K562 (cell line): Measurements from ENCODE around the gene MCCC1. TPM values are rescaled to one million over a fixed set of nuclear protein-coding genes. Genes with fewer than 3 reads are reported as not detected.

Experiments used
- ZNF197 ChIP-seq: fragments of 200-800 bp; sonication (Bioruptor generic); IDR thresholded peaks from 2 replicates; pipeline ENCODE4 v1.6.1; 2016; ENCODE audit warnings: low read depth, missing genetic modification characterization, missing compliant biosample characterization
- polyA plus RNA-seq, 8 experiments: library from polyadenylated mRNA; depleted of rRNA in 4 of 8; stranded (reverse) in 5 of 8; unstranded in 3 of 8; fragments of >200 nt; fragmentation: Nextera tagmentation in 2 of 8; fragmentation: Illumina TruSeq in 1 of 8; extraction: Ambion mirVana in 2 of 8; extraction: Trizol in 1 of 8; gene quantifications; 2 replicates each; pipeline versions ENCODE4 v1.2.1 to v1.2.3, GENCODE V29; 2011 to 2014; ENCODE audit warnings: inconsistent platforms in 1 of 8, missing spikeins in 1 of 8
- total RNA-seq, 7 experiments: library from RNA; depleted of rRNA in 6 of 7; stranded (reverse); fragments of >200 nt in 6 of 7; fragmentation: Illumina TruSeq in 2 of 7; extraction: Trizol in 2 of 7; gene quantifications; 2 replicates each; pipeline versions ENCODE4 v1.2.1 to v1.2.3, GENCODE V29; 2011 to 2021; ENCODE audit warnings: low replicate concordance in 1 of 7
- TF ChIP-seq, protein P1 (sequence below), 2 experiments: fragments of 450-650 bp in 1 of 2; sonication (generic) in 1 of 2; formaldehyde crosslinking in 1 of 2; IDR thresholded peaks; 2 replicates each; pipeline versions ENCODE4 v1.7.1 to v1.9.0; 2016 to 2022; ENCODE audit warnings: inconsistent platforms in 1 of 2, mild to moderate bottlenecking in 1 of 2, missing genetic modification reagents in 1 of 2

Gene MCCC1
- total and polyA plus RNA-seq, 9 of the 15 experiments (the other 6 are each of a cell fraction or from before 2014, with no cell fraction given), result 13.7 to 26.9 (median 23.0) TPM

DNA sequence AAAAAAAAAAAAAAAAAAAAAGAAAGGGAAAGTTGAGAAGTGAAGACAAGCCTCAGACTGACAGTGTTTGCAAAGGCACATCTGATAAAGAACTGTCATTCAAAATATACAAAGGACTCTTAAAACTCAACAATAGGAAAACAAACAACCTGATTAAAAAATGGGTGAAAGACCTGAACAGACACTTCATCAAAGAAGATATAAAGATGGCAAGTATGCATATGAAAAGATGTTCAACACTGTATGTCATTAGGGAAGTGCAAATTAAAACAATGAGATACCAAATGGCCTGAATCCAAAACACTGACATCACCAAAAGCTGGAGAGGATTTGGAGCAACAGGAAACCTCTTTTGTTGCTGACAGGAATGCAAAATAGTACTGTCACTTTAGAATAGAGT is 48.6 kb downstream of the MCCC1 start (continued):
- TF ChIP-seq, protein P1, sequence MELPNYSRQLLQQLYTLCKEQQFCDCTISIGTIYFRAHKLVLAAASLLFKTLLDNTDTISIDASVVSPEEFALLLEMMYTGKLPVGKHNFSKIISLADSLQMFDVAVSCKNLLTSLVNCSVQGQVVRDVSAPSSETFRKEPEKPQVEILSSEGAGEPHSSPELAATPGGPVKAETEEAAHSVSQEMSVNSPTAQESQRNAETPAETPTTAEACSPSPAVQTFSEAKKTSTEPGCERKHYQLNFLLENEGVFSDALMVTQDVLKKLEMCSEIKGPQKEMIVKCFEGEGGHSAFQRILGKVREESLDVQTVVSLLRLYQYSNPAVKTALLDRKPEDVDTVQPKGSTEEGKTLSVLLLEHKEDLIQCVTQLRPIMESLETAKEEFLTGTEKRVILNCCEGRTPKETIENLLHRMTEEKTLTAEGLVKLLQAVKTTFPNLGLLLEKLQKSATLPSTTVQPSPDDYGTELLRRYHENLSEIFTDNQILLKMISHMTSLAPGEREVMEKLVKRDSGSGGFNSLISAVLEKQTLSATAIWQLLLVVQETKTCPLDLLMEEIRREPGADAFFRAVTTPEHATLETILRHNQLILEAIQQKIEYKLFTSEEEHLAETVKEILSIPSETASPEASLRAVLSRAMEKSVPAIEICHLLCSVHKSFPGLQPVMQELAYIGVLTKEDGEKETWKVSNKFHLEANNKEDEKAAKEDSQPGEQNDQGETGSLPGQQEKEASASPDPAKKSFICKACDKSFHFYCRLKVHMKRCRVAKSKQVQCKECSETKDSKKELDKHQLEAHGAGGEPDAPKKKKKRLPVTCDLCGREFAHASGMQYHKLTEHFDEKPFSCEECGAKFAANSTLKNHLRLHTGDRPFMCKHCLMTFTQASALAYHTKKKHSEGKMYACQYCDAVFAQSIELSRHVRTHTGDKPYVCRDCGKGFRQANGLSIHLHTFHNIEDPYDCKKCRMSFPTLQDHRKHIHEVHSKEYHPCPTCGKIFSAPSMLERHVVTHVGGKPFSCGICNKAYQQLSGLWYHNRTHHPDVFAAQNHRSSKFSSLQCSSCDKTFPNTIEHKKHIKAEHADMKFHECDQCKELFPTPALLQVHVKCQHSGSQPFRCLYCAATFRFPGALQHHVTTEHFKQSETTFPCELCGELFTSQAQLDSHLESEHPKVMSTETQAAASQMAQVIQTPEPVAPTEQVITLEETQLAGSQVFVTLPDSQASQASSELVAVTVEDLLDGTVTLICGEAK (IDR thresholded peaks at IDR 0.05), result 0 out of 2 replicates have a peak, but pooled peaks have one; percentile 29
- TF ChIP-seq, protein P1 (CRISPR knock-in tag; IDR thresholded peaks at IDR 0.05), result no peak
- TF ChIP-seq ZNF197 (CRISPR knock-in tag), result no peak
